Smooth muscle cell (in vitro differentiated cells): ENCODE measurements around the gene ZNF385B. TPM values are rescaled to one million over a fixed set of nuclear protein-coding genes. Genes with fewer than 3 reads are reported as not detected.

Experiments
- DNase-seq: peaks from one replicate; lab custom pipeline; 2025; ENCODE audit not compliant: unreplicated experiment; lab: John Stamatoyannopoulos, UW
- H2AFZ ChIP-seq: fragments of 200-600 bp; sonication (generic); 2 replicates; pipeline ENCODE4 v1.6.0; 2016; ENCODE audit warnings: antibody characterized with exemption, low read depth, mild to moderate bottlenecking
- H3F3A ChIP-seq: fragments of 200-600 bp; sonication (generic); 2 replicates; pipeline ENCODE4 v1.6.0; 2017; ENCODE audit warnings: antibody characterized with exemption, low read depth
- H3K27ac ChIP-seq: fragments of 200-600 bp; sonication (generic); 2 replicates; pipeline ENCODE4 v1.5.1; 2016; ENCODE audit warnings: low read depth, mild to moderate bottlenecking
- H3K27me3 ChIP-seq: fragments of 200-600 bp; sonication (generic); 2 replicates; pipeline ENCODE4 v1.6.1; 2016; ENCODE audit warnings: low read depth, mild to moderate bottlenecking
- H3K36me3 ChIP-seq: fragments of 200-600 bp; sonication (generic); 2 replicates; pipeline ENCODE4 v1.5.1; 2016; ENCODE audit warnings: low read depth
- H3K4me1 ChIP-seq: fragments of 200-600 bp; sonication (generic); 2 replicates; pipeline ENCODE4 v1.5.1; 2016; ENCODE audit warnings: low read depth
- H3K4me2 ChIP-seq: fragments of 200-600 bp; sonication (generic); 2 replicates; pipeline ENCODE4 v1.6.0; 2016; ENCODE audit warnings: mild to moderate bottlenecking
- H3K4me3 ChIP-seq: fragments of 200-600 bp; sonication (generic); 2 replicates; pipeline ENCODE4 v1.5.1; 2016; ENCODE audit warnings: mild to moderate bottlenecking
- H3K79me2 ChIP-seq: fragments of 200-600 bp; sonication (generic); 2 replicates; pipeline ENCODE4 v1.6.0; 2016; ENCODE audit warnings: low read depth, mild to moderate bottlenecking
- H3K9ac ChIP-seq: fragments of 200-600 bp; sonication (generic); 2 replicates; pipeline ENCODE4 v1.6.0; 2016; ENCODE audit warnings: low read depth
- H3K9me3 ChIP-seq: fragments of 200-600 bp; sonication (generic); replicated peaks from 2 replicates; pipeline ENCODE4 v1.5.1; 2016; ENCODE audit warnings: low read depth
- H4K20me1 ChIP-seq: fragments of 200-600 bp; sonication (generic); 2 replicates; pipeline ENCODE4 v1.6.0; 2016; ENCODE audit warnings: low read depth
- CTCF ChIP-seq: fragments of 200-600 bp; sonication (generic); IDR thresholded peaks from 2 replicates; pipeline ENCODE4 v1.5.1; 2017; ENCODE audit warnings: borderline replicate concordance, mild to moderate bottlenecking, antibody characterized with exemption; ENCODE audit not compliant: insufficient read depth, poor library complexity, severe bottlenecking
- whole genome bisulfite sequencing: methylation state at CpG from one replicate; pipeline ENCODE4 v1.1.7; 2016; ENCODE audit warnings: low lambda C conversion rate; 5-methylcytosine and 5-hydroxymethylcytosine counted together
- polyA plus RNA-seq: library from polyadenylated mRNA; unstranded; fragments of >200 nt; fragmentation: Nextera tagmentation; extraction: Ambion mirVana; gene quantifications from 2 replicates; pipeline ENCODE4 v1.2.1, GENCODE V29; 2016
- total RNA-seq: library from RNA; depleted of rRNA; stranded (reverse); fragments of >200 nt; gene quantifications from 2 replicates; pipeline ENCODE4 v1.2.3, GENCODE V29; 2014

Gene ZNF385B
- total and polyA plus RNA-seq, 2 experiments from 2014 or later: 1.4 to 3.2 TPM

GRCh38 chr2:179447421-179447820 is 414.0 kb downstream of the ZNF385B start:
- H2AFZ ChIP-seq: no peak overlapping the region
- no peak for DNase-seq
- no peaks in the 10 kb centered on the region for H3K9me3 ChIP-seq
- H3K36me3 ChIP-seq: no peaks in the 10 kb centered on the region
- H3K4me2 ChIP-seq: no peak overlapping the region
- H3K4me3 ChIP-seq: no peak overlapping the region
- no peak overlapping the region for H3K27ac ChIP-seq
- TF ChIP-seq CTCF: no peak
- peaks cover 2% of the 10 kb centered on the region for H3K4me1 ChIP-seq
- no peak overlapping the region for H3K9ac ChIP-seq
- no peaks in the 10 kb centered on the region for H3K27me3 ChIP-seq
- no peaks in the 10 kb centered on the region for H3K79me2 ChIP-seq
- H4K20me1 ChIP-seq: no peaks in the 10 kb centered on the region
- no peaks in the 10 kb centered on the region for H3F3A ChIP-seq

GRCh38 chr2:179446476-179447141 is 414.8 kb downstream of the ZNF385B start:
- Histone ChIP-seq H3K27ac (no peak overlapping the region), H3K4me3 (no peak overlapping the region), H3K9ac (no peak overlapping the region), H3K79me2 (no peaks in the 10 kb centered on the region), H3K4me1 (peaks cover 2% of the 10 kb centered on the region), H3K27me3 (no peaks in the 10 kb centered on the region), H3K4me2 (no peak overlapping the region), H3F3A (no peaks in the 10 kb centered on the region), H3K36me3 (no peaks in the 10 kb centered on the region), H2AFZ (no peak overlapping the region), H4K20me1 (no peaks in the 10 kb centered on the region), H3K9me3 (no peaks in the 10 kb centered on the region)
- DNase-seq: no peak
- TF ChIP-seq CTCF: no peak
- 86% methylated on average over 1 of the region's 1 CpG for WGBS

GRCh38 chr2:179444056-179444455 is 417.4 kb downstream of the ZNF385B start:
- 89% methylated on average over 3 of the region's 3 CpGs for WGBS
- Histone ChIP-seq H3K27me3 (no peaks in the 10 kb centered on the region), H3K4me3 (no peak overlapping the region), H3K9ac (no peak overlapping the region), H3K9me3 (no peaks in the 10 kb centered on the region), H3K79me2 (no peaks in the 10 kb centered on the region), H3K4me2 (no peak overlapping the region), H3K27ac (no peak overlapping the region), H3K36me3 (no peaks in the 10 kb centered on the region), H4K20me1 (no peaks in the 10 kb centered on the region), H3F3A (no peaks in the 10 kb centered on the region), H3K4me1 (peaks cover 2% of the 10 kb centered on the region), H2AFZ (peak overlapping the region; percentile 81)
- no peak for TF ChIP-seq CTCF
- DNase-seq: no peak

- no peaks in the 10 kb centered on the region for H4K20me1 ChIP-seq
- H3K79me2 ChIP-seq: no peaks in the 10 kb centered on the region
- H3F3A ChIP-seq: no peaks in the 10 kb centered on the region
- no peak overlapping the region for H3K9ac ChIP-seq
- WGBS: 28% methylated on average over 12 of the region's 12 CpGs
- no peaks in the 10 kb centered on the region for H3K9me3 ChIP-seq
- H3K36me3 ChIP-seq: no peaks in the 10 kb centered on the region
- peak overlapping the region; percentile 81 for H2AFZ ChIP-seq
- no peak for DNase-seq
- no peak overlapping the region for H3K4me2 ChIP-seq
- no peak overlapping the region for H3K4me3 ChIP-seq
- no peak for TF ChIP-seq CTCF
- H3K4me1 ChIP-seq: peaks cover 2% of the 10 kb centered on the region
- no peaks in the 10 kb centered on the region for H3K27me3 ChIP-seq
- no peak overlapping the region for H3K27ac ChIP-seq
These were observed 418.2 kb downstream of the ZNF385B start for GRCh38 chr2:179443180-179443579.
